Right kidney (tissue), 1 donor: ENCODE data around the gene HLA-DPB1.
A peak's percentile ranks its signal among the peaks of the same experiment; 100 is the strongest.

ENCODE experiments used
- DNase-seq: peaks from one replicate; pipeline ENCODE4 v3.0.0-alpha.2; 2016

Gene HLA-DPB1

GRCh38 chr6:33069021-33069738 is 6.6 kb upstream of the HLA-DPB1 start:
- no peak for DNase-seq

DNA sequence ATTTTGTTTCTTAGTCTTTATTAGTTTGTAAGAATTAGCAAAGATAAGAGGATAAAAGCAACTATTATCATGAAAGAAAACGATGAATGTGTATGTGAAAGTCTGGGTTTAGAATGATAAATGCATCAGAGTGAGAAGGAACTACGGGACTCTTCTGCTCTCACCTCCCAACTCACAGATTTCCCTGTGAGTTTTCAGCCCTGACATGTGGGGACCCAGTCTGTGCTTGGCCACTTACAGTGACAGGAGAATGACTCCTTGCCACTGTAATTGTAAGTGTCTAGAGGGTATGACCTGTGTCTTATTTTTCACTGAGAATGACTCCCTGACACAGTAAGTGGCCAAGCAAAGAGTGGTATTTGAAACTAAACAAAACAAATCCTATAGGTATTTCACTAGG is 4.9 kb upstream of the HLA-DPB1 start:
- DNase-seq: no peak

GRCh38 chr6:33071569-33071968 is 4.2 kb upstream of the HLA-DPB1 start:
- no peak for DNase-seq

DNA sequence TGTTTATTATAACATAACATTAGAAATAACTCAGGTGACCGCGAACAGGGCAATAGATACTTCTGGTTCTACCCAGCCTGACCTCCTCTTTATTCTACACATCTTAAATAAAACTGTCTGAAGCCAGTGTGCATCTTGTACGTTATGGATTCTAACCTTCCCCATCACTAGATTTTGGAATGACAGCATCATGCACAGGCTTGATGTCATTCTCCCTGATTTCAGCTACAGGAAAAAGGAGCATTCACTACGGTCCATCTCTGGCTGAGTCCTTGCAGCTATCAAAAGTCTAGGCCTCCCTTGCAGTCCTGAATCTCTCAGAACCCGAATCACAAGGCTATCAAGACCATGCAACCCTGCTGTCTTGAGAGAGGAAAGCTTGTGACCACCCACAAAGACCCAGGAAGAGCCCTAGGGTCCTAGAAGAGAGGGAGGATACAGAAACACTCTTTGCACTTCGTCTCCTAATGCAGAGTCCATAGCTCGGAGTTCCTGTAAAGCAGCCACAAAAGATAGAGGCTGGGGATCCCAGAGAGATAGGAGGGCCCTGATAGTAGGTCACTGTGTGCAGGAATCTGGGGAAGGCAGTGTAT is 3.2 kb upstream of the HLA-DPB1 start:
- no peak for DNase-seq

GRCh38 chr6:33073431-33073871 is 2.3 kb upstream of the HLA-DPB1 start, which contains the start of gene HLA-DPA1:
Gene HLA-DPA1, minus strand, starts transcription at chr6:33073649.
- no peak for DNase-seq

DNA sequence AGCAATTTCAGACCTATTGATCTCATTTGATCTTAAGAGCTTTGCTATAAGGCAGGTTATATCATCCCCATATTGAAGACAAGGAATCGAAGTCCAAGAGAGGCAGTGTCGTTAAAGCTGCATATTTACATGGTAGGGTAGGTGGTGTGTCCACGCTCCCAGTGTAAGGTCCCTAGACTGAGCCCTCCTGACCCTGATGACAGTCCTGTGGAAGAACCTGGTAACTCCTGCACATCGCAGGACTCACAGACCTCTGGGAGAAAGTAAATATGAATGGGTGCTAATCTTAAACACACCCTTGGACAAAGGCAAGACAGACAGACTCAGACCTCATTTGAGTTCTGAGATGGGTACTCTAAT is 602 bp upstream of the HLA-DPB1 start:
- DNase-seq: no peak

DNA sequence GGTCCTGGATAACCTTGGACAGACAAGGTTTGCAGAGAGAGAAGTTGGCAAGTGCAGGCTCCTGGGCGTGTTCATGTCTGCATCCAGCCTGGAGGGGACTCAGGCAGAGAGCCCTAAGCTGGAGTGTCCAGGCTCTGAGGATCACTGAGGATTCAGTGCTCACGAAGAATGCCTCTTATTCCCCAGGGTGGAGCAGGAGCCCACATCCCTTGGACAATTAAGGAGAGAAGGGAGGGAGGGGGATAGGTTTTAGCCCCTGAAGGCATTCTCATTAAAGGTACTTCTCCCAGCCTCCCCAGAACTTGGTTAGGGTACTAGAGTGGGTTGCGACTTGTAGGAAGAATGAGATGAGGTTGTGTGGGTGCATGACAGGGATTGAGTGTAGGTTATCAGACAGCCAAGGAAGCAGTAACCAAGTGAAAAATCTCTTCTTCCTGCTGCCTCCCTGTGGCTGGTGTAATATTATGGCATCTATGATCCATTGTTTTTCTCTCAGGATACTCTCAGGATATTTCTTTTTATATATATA is 680 bp downstream of the HLA-DPB1 start:
- DNase-seq: no peak

GRCh38 chr6:33077908-33078307 is 2.1 kb downstream of the HLA-DPB1 start:
- no peak for DNase-seq

GRCh38 chr6:33078442-33078841 is 2.7 kb downstream of the HLA-DPB1 start:
- DNase-seq: no peak

- no peak for DNase-seq
Measured at GRCh38 chr6:33078919-33079521, 3.2 kb downstream of the HLA-DPB1 start.

GRCh38 chr6:33079580-33079979 is 3.8 kb downstream of the HLA-DPB1 start:
- DNase-seq: no peak

- peak; percentile 73 for DNase-seq
Measured at GRCh38 chr6:33080127-33081089, 4.6 kb downstream of the HLA-DPB1 start.

DNA sequence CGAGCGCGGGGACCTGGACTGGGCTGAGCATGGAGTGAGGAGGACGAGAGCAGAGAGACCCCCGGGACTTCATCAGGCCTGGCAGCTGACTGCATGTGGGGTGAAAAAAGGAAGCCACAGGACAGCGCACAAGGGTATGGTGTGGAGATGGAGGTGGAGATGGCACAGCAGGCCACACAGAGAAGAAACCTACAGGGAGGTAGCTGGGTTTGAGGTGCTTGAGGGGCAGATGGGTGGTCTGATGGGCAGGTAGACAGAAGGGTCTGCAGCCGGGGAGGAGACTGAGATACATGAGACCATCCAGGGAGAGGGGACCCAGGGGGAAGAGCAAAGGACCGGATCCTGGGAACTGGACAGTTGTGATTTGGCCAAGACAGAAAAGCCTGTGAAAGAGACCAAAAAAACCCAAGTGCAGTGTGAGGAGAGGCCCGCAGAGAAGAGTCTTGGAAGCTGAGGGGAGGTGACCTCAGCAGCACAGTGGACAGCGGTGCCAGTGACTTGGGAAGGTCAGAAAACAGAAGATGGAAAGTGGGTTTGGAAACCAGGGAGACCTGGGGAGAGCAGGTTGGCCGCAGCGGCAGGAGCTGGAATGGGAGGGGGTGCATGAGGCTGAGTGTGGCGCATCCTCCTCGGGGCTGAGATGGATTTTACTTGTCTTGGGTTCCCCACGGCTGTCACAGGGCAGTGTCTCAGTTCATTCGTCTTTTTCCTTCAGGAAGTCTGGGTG is 5.5 kb downstream of the HLA-DPB1 start:
- DNase-seq: no peak

GRCh38 chr6:33082702-33083101 is 6.9 kb downstream of the HLA-DPB1 start:
- DNase-seq: no peak

- DNase-seq: no peak
Measured at GRCh38 chr6:33085627-33086026, 9.8 kb downstream of the HLA-DPB1 start.

GRCh38 chr6:33088258-33088930 is 12.6 kb downstream of the HLA-DPB1 start:
- DNase-seq: no peak

DNA sequence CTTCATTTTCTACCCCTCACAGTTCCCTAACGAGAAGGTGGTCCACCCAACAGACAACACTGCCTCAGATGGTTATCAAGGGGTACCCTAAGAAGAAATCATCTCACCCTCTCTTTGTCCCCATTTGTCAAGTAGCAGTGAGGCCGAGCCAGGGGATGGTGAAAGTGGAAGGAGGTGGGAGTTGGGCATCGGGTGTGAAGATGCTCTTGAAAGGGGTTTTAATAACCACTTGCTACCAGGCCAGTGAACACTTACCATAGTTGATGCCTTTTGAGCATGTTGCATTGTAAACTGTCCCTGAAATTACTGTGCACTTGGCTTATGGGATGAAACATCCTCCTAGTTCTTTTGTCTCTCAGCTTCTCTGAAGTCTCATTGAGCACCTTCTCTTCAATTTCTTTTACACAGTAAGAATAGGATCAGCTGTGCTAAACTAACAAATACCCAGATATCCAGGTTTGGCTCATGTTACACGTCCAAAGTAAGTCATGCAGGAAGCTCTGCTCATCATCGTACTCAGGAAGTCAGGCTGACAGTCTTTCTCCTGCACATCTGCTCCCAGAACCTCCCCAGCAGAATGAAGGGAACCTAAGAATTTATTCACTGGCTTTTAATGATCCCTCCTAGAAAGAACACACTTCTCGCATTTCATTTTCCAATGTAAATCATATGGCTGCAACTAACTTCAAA is 13.3 kb downstream of the HLA-DPB1 start:
- DNase-seq: no peak

GRCh38 chr6:33091957-33092356 is 16.2 kb downstream of the HLA-DPB1 start:
- no peak for DNase-seq

GRCh38 chr6:33092385-33092784 is 16.6 kb downstream of the HLA-DPB1 start:
- DNase-seq: no peak

- DNase-seq: no peak
Measured at GRCh38 chr6:33093855-33094254, 18.1 kb downstream of the HLA-DPB1 start.
